Ramos (cell line): ENCODE data around the gene CUTA.
"Not testable (repeated sequence)": the region's sequence is repeated elsewhere in the genome, so short reads cannot be mapped to it uniquely, and the experiment has no call there.

Experiments used
- in situ Hi-C: fragments of 300-500 bp; cut with MboI; formaldehyde crosslinking; loops from one replicate; pipeline ENCODE4 v1.14.3; 2022; ENCODE audit warnings: low sequenced_read_pairs; ENCODE audit not compliant: unreplicated experiment

CUTA gene

GRCh38 chr6:33410711-33411631 lies 6.9 kb downstream of the CUTA start, which contains the start of gene PHF1:
Gene PHF1 (plus strand): TSS chr6:33411014. CDS start chr6:33412264, 1,250 bp downstream.
- in situ Hi-C loops: no loop called here

- in situ Hi-C loops: no loop called here
These were observed 7.7 kb downstream of the CUTA start for GRCh38 chr6:33410050-33410710.

- in situ Hi-C loops: no loop called here
These were observed 10.7 kb downstream of the CUTA start for GRCh38 chr6:33407132-33407718.

- in situ Hi-C loops: no loop called here
These were observed 11.8 kb downstream of the CUTA start for GRCh38 chr6:33406126-33406525.

- in situ Hi-C loops: no loop called here
These were observed 12.4 kb downstream of the CUTA start for GRCh38 chr6:33405386-33405940.

- in situ Hi-C loops: no loop called here
These were observed 13.0 kb downstream of the CUTA start for GRCh38 chr6:33404884-33405283.

- in situ Hi-C loops: not testable (repeated sequence)
These were observed 18.0 kb downstream of the CUTA start for GRCh38 chr6:33399881-33400280.

GRCh38 chr6:33398601-33399000 lies 19.3 kb downstream of the CUTA start:
- in situ Hi-C loops: not testable (repeated sequence)

- in situ Hi-C loops: no loop called here
These were observed 20.4 kb downstream of the CUTA start for GRCh38 chr6:33397541-33397940.

GRCh38 chr6:33392979-33393378 lies 24.9 kb downstream of the CUTA start:
- in situ Hi-C loops: no loop called here

- in situ Hi-C loops: no loop called here
These were observed 25.3 kb downstream of the CUTA start for GRCh38 chr6:33392595-33392948.

GRCh38 chr6:33391922-33392594 lies 25.8 kb downstream of the CUTA start:
- in situ Hi-C loops: no loop called here

GRCh38 chr6:33391278-33391921 lies 26.5 kb downstream of the CUTA start, which contains the start of gene KIFC1:
Gene KIFC1 (plus strand): TSS chr6:33391823. CDS start chr6:33391986, 163 bp downstream.
- in situ Hi-C loops: no loop called here

GRCh38 chr6:33390767-33391277 lies 27.1 kb downstream of the CUTA start:
- in situ Hi-C loops: no loop called here

GRCh38 chr6:33390173-33390572 lies 27.7 kb downstream of the CUTA start:
- in situ Hi-C loops: no loop called here

GRCh38 chr6:33384581-33385020 lies 33.3 kb downstream of the CUTA start:
- in situ Hi-C loops: no loop called here

- in situ Hi-C loops: no loop called here
These were observed 34.3 kb downstream of the CUTA start for GRCh38 chr6:33383427-33384185.

- in situ Hi-C loops: no loop called here
These were observed 37.5 kb downstream of the CUTA start for GRCh38 chr6:33380272-33380981.
